Measurements from ENCODE around the gene WDR6. TPM values are rescaled to one million over a fixed set of nuclear protein-coding genes. Genes with fewer than 3 reads are reported as not detected.

The WDR6 gene, protein sequence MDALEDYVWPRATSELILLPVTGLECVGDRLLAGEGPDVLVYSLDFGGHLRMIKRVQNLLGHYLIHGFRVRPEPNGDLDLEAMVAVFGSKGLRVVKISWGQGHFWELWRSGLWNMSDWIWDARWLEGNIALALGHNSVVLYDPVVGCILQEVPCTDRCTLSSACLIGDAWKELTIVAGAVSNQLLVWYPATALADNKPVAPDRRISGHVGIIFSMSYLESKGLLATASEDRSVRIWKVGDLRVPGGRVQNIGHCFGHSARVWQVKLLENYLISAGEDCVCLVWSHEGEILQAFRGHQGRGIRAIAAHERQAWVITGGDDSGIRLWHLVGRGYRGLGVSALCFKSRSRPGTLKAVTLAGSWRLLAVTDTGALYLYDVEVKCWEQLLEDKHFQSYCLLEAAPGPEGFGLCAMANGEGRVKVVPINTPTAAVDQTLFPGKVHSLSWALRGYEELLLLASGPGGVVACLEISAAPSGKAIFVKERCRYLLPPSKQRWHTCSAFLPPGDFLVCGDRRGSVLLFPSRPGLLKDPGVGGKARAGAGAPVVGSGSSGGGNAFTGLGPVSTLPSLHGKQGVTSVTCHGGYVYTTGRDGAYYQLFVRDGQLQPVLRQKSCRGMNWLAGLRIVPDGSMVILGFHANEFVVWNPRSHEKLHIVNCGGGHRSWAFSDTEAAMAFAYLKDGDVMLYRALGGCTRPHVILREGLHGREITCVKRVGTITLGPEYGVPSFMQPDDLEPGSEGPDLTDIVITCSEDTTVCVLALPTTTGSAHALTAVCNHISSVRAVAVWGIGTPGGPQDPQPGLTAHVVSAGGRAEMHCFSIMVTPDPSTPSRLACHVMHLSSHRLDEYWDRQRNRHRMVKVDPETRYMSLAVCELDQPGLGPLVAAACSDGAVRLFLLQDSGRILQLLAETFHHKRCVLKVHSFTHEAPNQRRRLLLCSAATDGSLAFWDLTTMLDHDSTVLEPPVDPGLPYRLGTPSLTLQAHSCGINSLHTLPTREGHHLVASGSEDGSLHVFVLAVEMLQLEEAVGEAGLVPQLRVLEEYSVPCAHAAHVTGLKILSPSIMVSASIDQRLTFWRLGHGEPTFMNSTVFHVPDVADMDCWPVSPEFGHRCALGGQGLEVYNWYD
- 100 to 1,000 TPM; 141 to 142 TPM for total RNA-seq

DNA sequence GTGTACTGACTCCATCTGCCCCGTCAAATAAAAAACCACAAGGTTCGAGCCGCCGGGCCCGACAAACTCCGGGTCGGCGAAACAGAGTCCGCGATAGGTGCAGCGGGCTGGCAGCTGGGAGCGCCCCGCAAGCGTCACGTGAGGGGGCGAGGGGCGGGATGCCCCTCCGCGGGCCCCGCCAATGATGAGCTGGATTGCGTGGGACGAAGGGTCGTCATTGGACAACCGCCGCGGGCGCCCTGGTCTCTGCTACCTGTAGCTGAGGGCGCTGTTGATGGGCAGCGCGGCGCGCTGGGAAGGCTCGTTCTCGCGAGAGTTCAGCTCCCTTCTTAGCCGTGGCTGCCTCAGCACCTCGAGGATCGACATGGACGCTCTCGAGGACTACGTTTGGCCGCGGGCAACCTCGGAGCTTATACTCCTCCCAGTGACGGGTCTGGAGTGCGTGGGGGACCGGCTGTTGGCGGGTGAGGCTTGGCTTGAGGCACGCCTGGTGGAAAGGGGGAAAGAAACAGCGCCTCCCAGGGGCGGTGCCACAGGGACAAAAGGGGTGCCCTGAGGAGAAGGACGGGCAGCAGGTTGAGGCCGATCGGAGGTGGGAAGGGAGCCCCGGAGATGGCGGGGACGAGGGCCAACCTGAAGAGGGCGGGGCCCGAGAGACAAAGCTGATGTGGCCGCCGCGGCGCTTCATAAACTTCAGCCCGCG lies at the start of gene WDR6:
Gene WDR6, plus strand, starts transcription at position 324 of the 703 bp plus-strand sequence. Its CDS starts 41 bp downstream, at position 365.
- ChIA-PET POLR2A (interaction anchor here (0.7 to 4.4 kb wide), 13 partner anchors 9 to 292 kb away, joined by 3 to 90 read pairs (median 4); partner anchors contain the start of genes DALRD3, IMPDH2, IP6K2 and NDUFAF3), CTCF (interaction anchor here (0.7 to 6.8 kb wide), 10 partner anchors 9 to 345 kb away, joined by 3 to 66 read pairs (median 4); partner anchors contain the start of genes DALRD3, IMPDH2, NDUFAF3 and P4HTM)

DNA sequence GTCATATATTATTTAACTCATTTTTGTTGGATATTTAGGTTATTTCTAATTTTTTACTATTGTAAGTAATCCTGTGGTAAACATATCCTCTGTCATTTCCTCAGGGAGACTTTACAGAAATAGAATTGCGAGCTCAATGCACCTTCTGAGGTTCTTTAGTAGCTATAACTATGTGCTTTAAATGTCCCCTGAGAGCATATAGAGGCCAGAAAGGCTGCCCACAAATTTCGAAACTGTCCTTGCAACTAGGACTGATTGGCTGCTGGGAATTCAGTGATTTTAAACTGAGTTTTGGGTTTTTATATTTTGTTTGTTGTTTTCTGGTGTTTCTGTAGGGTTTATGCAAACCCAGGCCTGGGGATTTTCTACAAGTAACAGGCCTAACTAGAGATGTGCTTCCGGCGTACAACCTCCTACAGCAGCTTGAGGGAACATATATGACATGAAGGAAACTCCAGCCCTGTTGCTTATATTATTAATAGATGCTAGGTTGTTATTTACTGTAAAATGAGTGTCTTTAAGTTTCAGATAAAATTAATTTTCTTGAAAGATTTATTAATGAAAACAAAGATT lies 46.3 kb upstream of the WDR6 start:
- POLR2A ChIA-PET = interaction anchor here (0.7 kb wide), 2 partner anchors 32 to 66 kb away, joined by 5 read pairs; no protein-coding TSS in a partner anchor
- CTCF ChIA-PET = no interaction called here

DNA sequence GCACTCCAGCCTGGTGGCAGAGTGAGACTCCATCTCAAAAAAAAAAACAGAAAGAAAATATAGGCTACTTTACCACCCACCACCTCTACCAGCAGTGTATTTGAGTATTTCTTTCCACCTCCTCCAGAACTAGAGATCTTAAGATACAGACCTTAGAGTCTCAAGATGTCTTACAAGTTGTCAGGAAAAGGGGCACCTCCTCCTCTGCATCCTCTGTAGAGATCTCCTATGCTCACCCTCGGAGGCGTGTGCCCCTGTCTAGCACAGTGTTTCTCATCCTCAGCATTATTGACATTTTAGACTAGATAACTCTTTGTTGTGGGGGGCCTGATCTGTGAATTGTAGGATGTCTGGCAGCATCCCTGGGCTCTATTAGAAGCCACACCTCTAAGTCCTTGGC lies 44.9 kb upstream of the WDR6 start:
- POLR2A ChIA-PET = no interaction called here
- CTCF ChIA-PET = no interaction called here

DNA sequence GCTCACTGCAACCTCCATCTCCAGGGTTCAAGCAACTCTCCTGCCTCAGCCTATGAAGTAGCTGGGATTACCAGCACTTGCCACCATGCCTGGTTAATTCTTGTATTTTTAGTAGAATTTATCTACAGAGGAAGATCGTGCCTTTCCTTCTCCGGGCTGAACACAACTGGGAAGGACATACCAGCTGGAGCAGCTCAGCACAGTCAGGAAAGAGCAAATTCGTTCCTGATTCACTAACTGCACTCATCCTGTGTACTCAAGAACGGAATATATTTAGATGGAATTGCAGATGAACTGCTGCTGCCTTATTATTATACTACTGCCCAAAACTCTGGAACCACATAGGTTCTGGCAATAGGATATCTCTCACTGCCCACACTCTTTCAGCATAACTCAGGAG lies 44.3 kb upstream of the WDR6 start:
- POLR2A ChIA-PET = no interaction called here
- CTCF ChIA-PET = no interaction called here

DNA sequence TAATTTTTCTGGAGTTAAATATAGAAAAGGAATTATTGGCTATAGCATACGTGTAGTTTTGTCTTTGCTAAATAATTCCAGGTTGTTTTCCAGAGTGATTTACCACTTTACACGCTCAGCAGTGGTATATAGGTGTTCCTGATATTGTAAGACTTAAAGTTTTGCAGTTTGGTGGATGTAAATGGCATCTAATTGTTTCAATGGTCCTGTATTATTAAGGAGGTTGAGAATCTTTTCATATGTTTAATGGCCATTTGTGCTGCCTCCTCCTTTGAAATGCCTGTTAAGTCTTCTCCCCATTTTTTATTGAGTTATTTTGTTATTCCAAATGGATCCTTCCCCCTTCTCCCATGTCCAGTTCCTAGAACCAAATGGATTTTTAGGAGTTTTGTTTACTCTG lies 43.6 kb upstream of the WDR6 start:
- POLR2A ChIA-PET = no interaction called here

DNA sequence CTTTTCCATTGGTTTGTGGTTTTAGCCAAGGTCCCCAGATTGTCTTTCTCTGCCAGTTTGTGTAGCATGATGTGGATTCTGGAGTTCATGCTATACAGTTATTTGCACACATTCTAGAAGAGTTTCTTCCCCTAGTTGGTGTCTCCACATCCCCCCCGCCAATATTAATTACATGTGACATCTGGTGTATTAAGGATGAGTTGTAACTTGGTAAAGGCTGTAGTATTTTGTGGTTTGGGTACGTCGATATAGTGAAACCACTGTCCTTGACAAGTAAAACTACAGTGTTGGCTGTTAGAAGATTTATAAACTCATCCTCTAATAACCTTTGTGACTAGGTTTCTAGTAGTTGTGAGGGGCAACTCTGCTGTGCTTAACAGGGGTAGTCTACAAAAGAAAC lies 40.8 kb upstream of the WDR6 start:
- ChIA-PET CTCF (interaction anchor here (0.5 to 0.6 kb wide), 2 partner anchors 49 to 106 kb away, joined by 3 read pairs; no protein-coding TSS in a partner anchor), POLR2A (no interaction called here)

More for the DNA sequence above, 43.6 kb upstream of the WDR6 start:
- CTCF ChIA-PET = interaction anchor here (1.0 kb wide), 1 partner anchor 10 kb away, joined by 3 read pairs; no protein-coding TSS in a partner anchor

DNA sequence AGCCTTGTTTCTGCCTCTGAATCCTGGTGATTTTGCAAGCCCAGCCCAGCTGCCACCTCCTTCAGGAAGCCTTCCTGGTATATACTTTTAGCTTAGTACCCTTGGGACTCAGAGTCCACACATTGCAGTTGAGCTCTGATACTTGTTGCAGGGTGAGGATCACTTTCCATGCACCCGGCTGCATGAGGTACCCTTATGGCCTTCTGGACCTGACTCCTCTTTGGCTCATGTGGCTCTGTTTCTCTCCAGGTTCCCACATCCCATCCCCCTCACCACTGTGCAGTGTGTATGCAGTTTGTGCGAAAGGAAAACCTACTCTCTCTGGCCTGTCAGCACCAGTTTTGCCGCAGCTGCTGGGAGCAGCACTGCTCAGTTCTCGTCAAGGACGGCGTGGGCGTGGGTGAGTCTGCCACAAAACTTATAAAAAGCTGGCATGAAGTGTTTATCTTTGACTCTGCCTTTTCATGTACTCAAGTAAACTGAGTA lies 40.3 kb upstream of the WDR6 start:
- CTCF ChIA-PET = interaction anchor here (0.6 kb wide), 1 partner anchor 106 kb away, joined by 3 read pairs; no protein-coding TSS in a partner anchor
- POLR2A ChIA-PET = no interaction called here

DNA sequence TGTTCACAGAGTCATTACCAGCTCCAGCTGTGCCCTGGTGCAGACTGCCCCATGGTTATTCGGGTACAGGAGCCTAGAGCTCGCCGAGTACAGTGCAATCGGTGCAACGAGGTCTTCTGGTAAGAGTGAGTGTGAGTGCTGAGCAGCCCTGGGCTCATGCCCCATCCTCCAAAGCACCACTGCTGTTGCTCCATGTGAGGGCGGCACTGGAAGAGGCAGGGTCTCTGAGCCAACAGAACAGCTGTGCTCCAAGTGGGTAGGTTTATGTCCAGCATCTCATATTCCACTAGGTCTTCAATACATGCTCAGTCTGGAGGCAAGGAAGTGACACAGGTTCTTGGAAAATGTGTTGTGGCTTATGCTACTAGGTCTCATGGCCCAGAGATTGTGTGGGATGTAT lies 36.6 kb upstream of the WDR6 start:
- CTCF ChIA-PET = no interaction called here
- POLR2A ChIA-PET = no interaction called here

DNA sequence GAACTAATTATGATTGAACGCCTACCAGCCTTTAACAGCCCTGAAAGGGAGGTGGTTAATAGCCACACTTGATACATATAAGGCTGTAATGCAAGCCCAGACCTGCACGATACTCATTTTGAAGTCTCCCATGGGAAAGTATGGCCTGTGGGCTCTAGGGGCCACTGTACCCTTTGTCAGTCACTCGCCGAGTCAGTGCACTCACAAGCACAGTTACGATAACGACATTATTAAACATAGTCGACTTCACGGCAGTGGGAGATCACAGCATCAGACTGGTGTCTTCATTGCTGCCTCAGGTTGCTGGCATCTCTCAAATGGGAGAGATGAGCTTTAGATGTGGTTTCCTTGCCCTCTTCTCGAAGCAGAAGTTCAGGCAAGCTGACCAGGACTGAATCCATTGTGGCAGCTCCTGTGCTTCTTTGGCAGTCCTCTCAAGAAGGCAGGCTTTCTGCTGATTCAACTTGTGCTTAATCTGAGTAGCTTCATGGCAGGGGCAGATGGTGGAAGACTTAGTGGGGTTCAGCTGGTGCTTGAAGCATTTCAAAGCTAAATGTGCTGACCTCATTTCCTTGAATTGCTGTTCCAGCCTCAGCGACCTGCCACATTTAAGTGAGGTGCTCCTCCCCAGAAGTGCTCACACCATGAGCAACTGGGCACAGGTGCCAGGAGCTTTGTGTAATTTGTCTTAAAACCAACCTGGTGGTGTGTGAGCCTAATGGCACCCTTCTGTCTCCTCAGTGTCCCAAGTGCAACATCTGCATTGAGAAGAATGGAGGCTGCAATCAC lies 32.9 kb upstream of the WDR6 start:
- ChIA-PET POLR2A (no interaction called here), CTCF (interaction anchor here (0.6 to 1.1 kb wide), 5 partner anchors 17 to 237 kb away, joined by 3 read pairs; partner anchors contain the start of gene WDR6)

DNA sequence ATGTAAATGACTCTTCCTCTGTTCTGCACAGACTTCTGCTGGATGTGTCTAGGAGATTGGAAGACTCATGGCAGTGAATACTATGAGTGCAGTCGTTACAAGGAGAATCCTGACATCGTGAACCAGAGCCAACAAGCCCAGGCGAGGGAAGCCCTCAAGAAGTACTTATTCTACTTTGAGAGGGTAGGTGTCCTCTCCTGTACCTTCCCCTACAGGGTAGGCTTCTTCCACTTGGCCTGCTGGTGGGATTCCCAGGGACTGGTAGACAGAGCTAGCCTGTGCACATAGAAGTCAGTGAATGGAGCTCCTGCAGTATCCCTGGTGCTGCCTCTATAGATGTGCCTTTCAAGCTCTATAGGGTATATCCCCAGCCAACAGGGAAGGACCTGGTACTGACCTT lies 27.7 kb upstream of the WDR6 start:
- CTCF ChIA-PET = no interaction called here
- POLR2A ChIA-PET = no interaction called here

DNA sequence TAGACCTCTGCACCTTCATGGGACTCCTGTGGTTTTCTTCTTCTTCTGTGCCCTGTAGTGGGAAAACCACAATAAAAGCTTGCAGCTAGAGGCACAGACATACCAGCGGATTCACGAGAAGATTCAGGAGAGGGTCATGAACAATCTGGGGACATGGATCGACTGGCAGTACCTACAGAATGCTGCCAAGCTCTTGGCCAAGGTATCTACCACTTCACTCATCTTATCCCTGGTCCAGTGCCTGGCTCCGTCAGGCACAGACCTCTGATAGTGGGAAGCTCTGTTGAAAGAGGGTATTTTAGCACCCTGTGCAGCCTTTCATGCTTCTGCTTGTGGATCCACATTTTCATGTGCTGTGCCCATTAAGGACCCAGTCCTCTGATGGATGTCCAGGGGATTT lies 26.9 kb upstream of the WDR6 start:
- CTCF ChIA-PET = no interaction called here
- POLR2A ChIA-PET = no interaction called here

DNA sequence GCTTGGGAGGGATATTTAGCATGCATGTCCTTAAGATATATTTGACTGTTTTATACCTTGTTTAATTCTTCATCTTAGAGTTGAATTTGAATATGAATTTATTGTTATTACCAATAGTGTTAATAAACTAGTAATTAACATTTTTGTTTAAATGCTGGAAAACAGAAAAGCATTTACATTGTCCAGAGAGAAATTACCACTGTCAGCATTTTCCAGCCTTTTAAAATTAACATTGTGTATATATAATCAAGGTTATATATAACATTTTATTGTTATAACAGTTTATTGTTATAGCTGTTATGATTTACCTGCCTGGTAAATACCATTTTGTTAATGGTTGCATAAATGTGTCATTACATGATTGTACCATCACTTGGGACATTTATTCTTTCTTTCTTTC lies 25.2 kb upstream of the WDR6 start:
- POLR2A ChIA-PET = no interaction called here

DNA sequence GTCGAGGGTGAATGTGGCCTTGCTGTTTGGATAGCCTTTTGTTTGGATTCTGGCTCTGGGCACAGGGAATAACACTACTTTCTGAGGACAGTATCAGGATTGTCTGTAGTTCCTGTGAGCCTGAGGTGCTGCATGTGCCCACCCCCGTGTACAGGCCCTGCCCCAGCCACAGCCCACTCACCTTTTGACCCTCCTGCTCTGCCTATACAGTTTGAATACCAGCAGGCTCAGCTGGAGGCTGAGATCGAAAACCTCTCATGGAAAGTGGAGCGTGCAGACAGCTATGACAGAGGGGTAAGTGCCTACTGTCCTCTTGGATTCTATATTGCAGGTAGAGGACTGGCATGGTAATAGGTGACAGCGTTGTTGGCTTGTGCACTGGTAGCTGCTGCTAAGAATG lies 24.5 kb upstream of the WDR6 start:
- ChIA-PET POLR2A (no interaction called here), CTCF (no interaction called here)

More for the DNA sequence above, 25.2 kb upstream of the WDR6 start:
- CTCF ChIA-PET = no interaction called here

DNA sequence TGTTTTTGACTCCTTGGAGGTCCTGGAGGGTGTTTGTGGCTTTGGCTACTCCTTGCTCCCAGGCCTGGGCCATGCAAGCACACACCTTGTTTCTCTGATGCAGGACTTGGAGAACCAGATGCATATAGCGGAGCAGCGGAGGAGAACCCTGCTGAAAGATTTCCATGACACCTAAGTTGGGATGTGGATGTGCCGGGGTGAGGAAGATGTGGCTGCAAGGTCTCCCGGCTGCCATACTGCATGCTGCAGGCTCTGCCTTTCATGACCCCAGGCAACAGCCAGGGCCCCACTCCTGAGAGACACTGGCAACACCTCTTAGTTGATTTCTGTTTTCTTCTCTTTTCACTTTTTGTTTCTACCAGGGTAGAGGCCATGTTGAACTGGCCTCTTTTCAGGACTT lies 24.1 kb upstream of the WDR6 start:
- POLR2A ChIA-PET = no interaction called here
- CTCF ChIA-PET = no interaction called here

DNA sequence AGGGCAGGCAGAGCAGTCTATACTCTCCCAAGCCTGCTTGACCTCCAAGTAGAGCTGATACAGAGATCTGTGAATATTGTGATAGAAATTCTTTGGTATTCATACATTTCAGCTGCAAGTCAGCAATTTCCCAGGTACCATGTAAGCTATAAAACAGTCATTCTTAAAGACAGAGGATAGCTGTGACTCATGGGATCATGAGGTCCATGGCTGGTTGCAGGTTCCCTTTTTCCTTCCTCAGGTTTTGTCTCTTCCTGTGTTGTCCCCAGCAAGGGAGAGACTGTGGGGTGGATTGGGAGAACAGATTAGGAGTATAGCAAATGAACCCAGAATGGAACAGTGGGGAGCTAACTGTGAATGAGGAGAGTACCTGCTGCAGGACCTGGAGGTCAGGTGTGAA lies 22.5 kb upstream of the WDR6 start:
- ChIA-PET POLR2A (interaction anchor here (0.6 kb wide), 1 partner anchor 57 kb away, joined by 3 read pairs; no protein-coding TSS in a partner anchor), CTCF (interaction anchor here (0.6 kb wide), 1 partner anchor 13 kb away, joined by 3 read pairs; no protein-coding TSS in a partner anchor)

DNA sequence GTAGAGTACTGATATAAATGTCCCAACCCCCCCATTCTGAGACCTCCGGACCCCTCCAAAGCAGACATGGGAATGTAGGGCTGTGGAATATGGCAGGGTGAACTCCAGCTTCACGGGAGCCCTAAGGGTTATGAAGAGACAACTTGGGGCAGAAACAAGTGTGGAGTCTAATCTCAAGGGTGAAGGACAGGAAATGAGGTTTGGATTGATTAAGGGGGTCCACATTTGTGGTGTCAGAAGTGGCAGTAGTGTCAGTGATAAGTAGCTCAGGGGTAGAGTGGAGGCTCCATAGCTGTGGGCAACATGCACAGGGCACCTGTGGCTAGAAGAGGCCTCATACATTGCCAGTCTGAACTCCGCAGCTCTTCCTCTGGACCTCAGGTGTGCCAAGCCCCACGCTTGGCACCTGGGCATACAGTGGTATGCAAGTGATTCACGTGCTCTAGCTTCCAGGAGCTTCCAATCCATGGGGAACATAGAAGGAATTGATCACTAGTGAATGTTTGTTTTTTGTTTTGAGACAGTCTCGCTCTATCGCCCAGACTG lies 21.3 kb upstream of the WDR6 start:
- CTCF ChIA-PET = interaction anchor here (0.6 to 1.2 kb wide), 4 partner anchors 44 to 460 kb away, joined by 3 read pairs; partner anchors contain the start of gene IMPDH2
- POLR2A ChIA-PET = interaction anchor here (0.6 kb wide), 1 partner anchor 45 kb away, joined by 6 read pairs; no protein-coding TSS in a partner anchor

DNA sequence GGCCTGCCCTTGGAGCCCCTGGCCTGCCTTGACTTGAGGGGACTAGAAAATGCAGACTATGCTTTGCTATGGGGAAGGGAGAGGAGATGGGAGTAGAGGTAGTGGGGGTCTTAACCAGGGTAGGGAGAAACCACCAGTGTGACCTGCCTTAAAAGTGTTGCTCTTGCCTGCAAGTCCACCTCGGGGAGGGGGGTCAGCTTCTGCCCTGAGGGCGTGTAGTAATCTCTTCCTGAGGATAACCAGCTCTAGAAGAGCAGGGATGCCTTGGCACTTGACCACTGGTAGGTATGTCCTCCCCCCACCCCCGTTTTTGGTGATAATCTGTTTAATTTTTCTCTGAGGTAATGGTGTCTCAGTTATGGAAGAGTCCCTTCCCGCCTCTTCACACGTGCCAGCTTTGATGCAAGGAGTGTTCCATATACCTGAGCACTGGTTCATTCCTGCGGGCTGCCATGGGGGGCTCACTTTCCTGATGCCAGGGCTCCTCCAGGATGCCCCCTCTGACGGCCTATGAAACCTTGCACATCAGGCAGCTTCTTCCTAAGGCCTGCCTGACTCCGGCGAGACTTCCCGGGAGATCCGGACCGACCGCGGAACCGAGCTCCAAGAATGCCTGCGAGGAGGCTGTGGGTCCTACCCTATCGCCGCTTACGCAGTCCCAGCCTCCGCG lies 17.9 kb upstream of the WDR6 start:
- ChIA-PET POLR2A (interaction anchor here (0.5 to 3.4 kb wide), 9 partner anchors 11 to 351 kb away, joined by 3 to 35 read pairs (median 3); partner anchors contain the start of genes NDUFAF3, USP4 and WDR6), CTCF (interaction anchor here (0.9 to 6.1 kb wide), 7 partner anchors 12 to 426 kb away, joined by 3 to 63 read pairs (median 3); partner anchors contain the start of genes ARIH2, DALRD3, NDUFAF3 and WDR6)
